HCT116 (cell line): ENCODE results near the gene MTG2.

ENCODE experiments used
- CEBPB ChIP-seq: IDR thresholded peaks from 2 replicates; pipeline ENCODE4 v1.6.1; 2012; ENCODE audit warnings: low read depth
- POLR2A ChIP-seq: IDR thresholded peaks from 2 replicates; pipeline ENCODE4 v1.7.0; 2011; ENCODE audit warnings: borderline replicate concordance; ENCODE audit not compliant: insufficient read depth, insufficient read length; ENCODE audit errors: extremely low read depth
- RAD21 ChIP-seq: IDR thresholded peaks from 2 replicates; pipeline ENCODE4 v1.6.1; 2012; ENCODE audit warnings: low read depth, mild to moderate bottlenecking
- TCF7L2 ChIP-seq: IDR thresholded peaks from 2 replicates; pipeline ENCODE4 v1.7.0; 2011; ENCODE audit warnings: borderline replicate concordance, inconsistent platforms; ENCODE audit not compliant: insufficient read depth, insufficient read length; ENCODE audit errors: extremely low read depth
- ZFX ChIP-seq: fragments of 450-650 bp; IDR thresholded peaks from 2 replicates; pipeline ENCODE4 v1.6.1; 2017
- TF ChIP-seq, protein P1 (sequence below), 3 experiments: fragments of 200-600 bp in 1 of 3; sonication (generic) in 1 of 3; IDR thresholded peaks in 2 of 3; conservative IDR thresholded peaks in 1 of 3; 2 replicates each; pipeline ENCODE4 v1.5.1; 2012 to 2017; ENCODE audit warnings: low read depth in 2 of 3, low read length in 2 of 3, antibody characterized with exemption in 1 of 3, borderline replicate concordance in 1 of 3, control low read depth in 1 of 3, mild to moderate bottlenecking in 1 of 3, mixed read lengths in 1 of 3, mixed run types in 1 of 3, moderate library complexity in 1 of 3; ENCODE audit not compliant: insufficient read depth in 1 of 3
- TF ChIP-seq, protein P2 (sequence below): IDR thresholded peaks from 2 replicates; pipeline ENCODE4 v1.6.1; 2012

DNA sequence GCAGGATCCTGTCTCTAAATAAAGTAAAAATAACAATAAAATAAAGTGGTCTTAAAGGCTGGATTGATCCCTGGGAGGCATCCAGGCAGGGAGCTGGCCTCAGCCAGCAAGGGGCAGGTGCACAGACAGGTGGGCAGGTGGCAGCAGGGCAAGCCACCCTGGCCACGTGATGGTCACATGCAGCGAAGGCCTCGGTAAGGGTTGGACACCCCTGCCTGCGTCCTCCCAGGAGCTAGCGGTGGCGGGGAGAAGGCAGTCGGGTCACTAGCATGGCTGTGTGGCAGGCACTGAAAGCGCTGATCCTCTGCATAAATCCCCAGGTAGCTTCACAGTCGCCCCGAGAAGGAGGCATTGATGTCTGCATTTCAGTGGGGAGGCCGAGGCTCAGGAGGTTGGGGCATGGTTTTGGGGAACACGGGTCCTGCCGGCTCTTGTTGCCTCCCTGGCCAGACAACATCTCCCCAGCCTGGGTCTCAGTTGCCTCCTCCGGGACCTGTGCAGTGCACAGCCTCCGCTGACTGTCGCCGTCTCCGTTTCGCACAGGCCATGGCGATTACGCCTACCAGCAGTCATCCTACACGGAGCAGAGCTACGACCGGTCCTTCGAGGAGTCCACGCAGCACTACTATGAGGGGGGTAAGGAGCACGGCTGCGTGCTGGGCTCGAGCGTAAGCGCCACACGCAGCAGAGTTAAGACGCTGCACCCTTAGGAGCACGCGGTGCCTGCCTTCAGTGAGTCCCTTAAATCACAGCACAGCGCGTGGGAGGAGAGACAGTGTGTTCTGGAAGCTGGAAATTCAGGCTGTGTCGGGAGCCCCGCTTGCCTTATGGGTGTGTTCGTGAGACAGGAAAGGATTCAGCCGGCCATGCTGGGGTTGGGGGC, 17.7 kb upstream of the MTG2 start:
- TF ChIP-seq POLR2A (no peak), CEBPB (no peak), RAD21 (no peak), ZFX (no peak), TCF7L2 (no peak)
- TF ChIP-seq, protein P1, sequence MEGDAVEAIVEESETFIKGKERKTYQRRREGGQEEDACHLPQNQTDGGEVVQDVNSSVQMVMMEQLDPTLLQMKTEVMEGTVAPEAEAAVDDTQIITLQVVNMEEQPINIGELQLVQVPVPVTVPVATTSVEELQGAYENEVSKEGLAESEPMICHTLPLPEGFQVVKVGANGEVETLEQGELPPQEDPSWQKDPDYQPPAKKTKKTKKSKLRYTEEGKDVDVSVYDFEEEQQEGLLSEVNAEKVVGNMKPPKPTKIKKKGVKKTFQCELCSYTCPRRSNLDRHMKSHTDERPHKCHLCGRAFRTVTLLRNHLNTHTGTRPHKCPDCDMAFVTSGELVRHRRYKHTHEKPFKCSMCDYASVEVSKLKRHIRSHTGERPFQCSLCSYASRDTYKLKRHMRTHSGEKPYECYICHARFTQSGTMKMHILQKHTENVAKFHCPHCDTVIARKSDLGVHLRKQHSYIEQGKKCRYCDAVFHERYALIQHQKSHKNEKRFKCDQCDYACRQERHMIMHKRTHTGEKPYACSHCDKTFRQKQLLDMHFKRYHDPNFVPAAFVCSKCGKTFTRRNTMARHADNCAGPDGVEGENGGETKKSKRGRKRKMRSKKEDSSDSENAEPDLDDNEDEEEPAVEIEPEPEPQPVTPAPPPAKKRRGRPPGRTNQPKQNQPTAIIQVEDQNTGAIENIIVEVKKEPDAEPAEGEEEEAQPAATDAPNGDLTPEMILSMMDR (IDR thresholded peaks at IDR 0.05 in 2 of 3, conservative IDR thresholded peaks at IDR 0.05 in 1 of 3; ENCODE audit: borderline replicate concordance in 1 of 3, insufficient read depth in 1 of 3, low read depth in 2 of 3, low read length in 2 of 3): no peak
- TF ChIP-seq, protein P2, sequence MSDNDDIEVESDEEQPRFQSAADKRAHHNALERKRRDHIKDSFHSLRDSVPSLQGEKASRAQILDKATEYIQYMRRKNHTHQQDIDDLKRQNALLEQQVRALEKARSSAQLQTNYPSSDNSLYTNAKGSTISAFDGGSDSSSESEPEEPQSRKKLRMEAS: no peak
